Measurements from ENCODE around the gene CNKSR3. TPM values are rescaled to one million over a fixed set of nuclear protein-coding genes. Genes with fewer than 3 reads are reported as not detected.

Gene CNKSR3
- total and polyA plus RNA-seq, 2 experiments from 2014 or later: 1.9 to 5.7 TPM

DNA sequence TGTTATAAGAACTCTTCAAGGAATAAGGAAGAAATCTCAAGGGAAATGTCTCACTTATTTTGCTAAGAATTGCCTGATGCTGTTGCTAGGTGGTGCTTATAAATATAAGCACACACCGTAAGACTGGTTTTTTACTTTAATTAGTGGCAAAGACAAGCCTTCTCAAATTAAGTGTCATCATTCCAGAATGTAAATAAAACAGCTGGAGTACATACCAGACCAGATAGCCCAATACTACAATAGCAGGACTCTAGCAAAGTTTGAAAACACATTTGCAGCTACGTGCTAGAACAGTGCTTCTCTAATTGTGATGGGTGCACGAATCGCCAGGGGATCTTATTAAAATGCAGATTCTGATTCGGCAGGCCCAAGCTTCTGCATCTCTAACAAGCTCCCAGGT, 6.8 kb downstream of the CNKSR3 start:
- Mint-ChIP-seq H3K4me1 (peaks cover 45% of the 10 kb centered on the region), H3K36me3 (ENCODE audit: low read depth) (0 out of 3 replicates have a peak, but pooled peaks cover 9% of the 10 kb centered on the region), H3K27me3 (ENCODE audit: insufficient read depth, low read depth, poor library complexity) (peaks cover 25% of the 10 kb centered on the region), H3K4me3 (no peak overlapping the region), H3K27ac (no peak overlapping the region), H3K9me3 (no peaks in the 10 kb centered on the region; the same call in 2 of the 3 replicates)
- H4K20me1 ChIP-seq (replicated peaks; ENCODE audit: insufficient read depth): peaks cover 20% of the 10 kb centered on the region
- no peaks in the 10 kb centered on the region for H3K9me2 ChIP-seq (ENCODE audit: insufficient read depth)
- peaks cover 11% of the 10 kb centered on the region for H3K79me2 ChIP-seq (replicated peaks; ENCODE audit: insufficient read depth)
- peaks cover 29% of the 10 kb centered on the region for H3K4me1 ChIP-seq (ENCODE audit: insufficient read depth)
- ATAC-seq (peak; percentile 80), DNase-seq (ENCODE audit: low spot score) (peak; percentile 25)
- H2AFZ ChIP-seq: no peak overlapping the region
- H3K4me3 ChIP-seq: no peak overlapping the region
- no peaks in the 10 kb centered on the region; the same call in 1 of the 2 replicates for H3K36me3 ChIP-seq (ENCODE audit: insufficient read depth)
- peaks cover 62% of the 10 kb centered on the region for H3K27me3 ChIP-seq (ENCODE audit: insufficient read depth)
- 0 out of 2 replicates have a peak, but pooled peaks cover 1% of the 10 kb centered on the region for H3F3A ChIP-seq (replicated peaks; ENCODE audit: low read depth)
- TF ChIP-seq EZH2 (IDR thresholded peaks at IDR 0.05; ENCODE audit: low read depth, unreplicated experiment) (no peak), NANOG (IDR thresholded peaks at IDR 0.05; ENCODE audit: borderline replicate concordance) (0 out of 2 replicates have a peak, but pooled peaks have one; percentile 23)
- H3K27ac ChIP-seq (ENCODE audit: low read depth): no peak overlapping the region
- peak overlapping the region; percentile 6 for H3K4me2 ChIP-seq

- Mint-ChIP-seq H3K36me3 (ENCODE audit: low read depth) (0 out of 3 replicates have a peak, but pooled peaks cover 9% of the 10 kb centered on the region), H3K4me1 (peaks cover 41% of the 10 kb centered on the region), H3K27ac (no peak overlapping the region), H3K4me3 (no peak overlapping the region), H3K9me3 (no peaks in the 10 kb centered on the region; the same call in 2 of the 3 replicates), H3K27me3 (ENCODE audit: insufficient read depth, low read depth, poor library complexity) (peaks cover 18% of the 10 kb centered on the region)
- TF ChIP-seq EZH2 (IDR thresholded peaks at IDR 0.05; ENCODE audit: low read depth, unreplicated experiment): no peak
- Histone ChIP-seq H3K4me2 (no peak overlapping the region), H3K27ac (ENCODE audit: low read depth) (no peak overlapping the region), H3K9me2 (ENCODE audit: insufficient read depth) (no peaks in the 10 kb centered on the region), H3K27me3 (ENCODE audit: insufficient read depth) (peaks cover 51% of the 10 kb centered on the region), H3K36me3 (ENCODE audit: insufficient read depth) (no peaks in the 10 kb centered on the region), H3K4me1 (ENCODE audit: insufficient read depth) (peaks cover 26% of the 10 kb centered on the region), H3K79me2 (replicated peaks; ENCODE audit: insufficient read depth) (0 out of 2 replicates have a peak, but pooled peaks cover 8% of the 10 kb centered on the region), H3K4me3 (no peak overlapping the region), H2AFZ (no peak overlapping the region), H4K20me1 (replicated peaks; ENCODE audit: insufficient read depth) (peaks cover 14% of the 10 kb centered on the region), H3F3A (replicated peaks; ENCODE audit: low read depth) (no peaks in the 10 kb centered on the region)
- ATAC-seq (no peak), DNase-seq (ENCODE audit: low spot score) (no peak)
These were observed 7.9 kb downstream of the CNKSR3 start for GRCh38 chr6:154502553-154502952.

DNA sequence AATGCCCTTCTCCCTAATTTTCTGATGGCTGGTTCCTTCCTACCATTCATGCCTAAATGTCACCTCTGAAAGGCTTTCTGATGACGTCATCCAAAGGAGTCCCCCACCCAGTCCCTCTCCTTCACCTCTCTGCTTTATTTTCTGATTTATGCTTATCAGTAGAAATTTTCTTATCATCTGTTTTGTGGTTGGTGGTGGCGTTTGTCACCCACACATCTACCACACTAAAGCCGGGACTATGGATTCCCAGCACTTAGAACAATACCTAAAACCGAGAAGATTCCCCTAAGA, 9.0 kb downstream of the CNKSR3 start:
- peaks cover 26% of the 10 kb centered on the region for H3K4me1 ChIP-seq (ENCODE audit: insufficient read depth)
- no peak overlapping the region for H3K4me2 ChIP-seq
- peaks cover 40% of the 10 kb centered on the region for H3K27me3 ChIP-seq (ENCODE audit: insufficient read depth)
- H3F3A ChIP-seq (replicated peaks; ENCODE audit: low read depth): no peaks in the 10 kb centered on the region
- H3K36me3 ChIP-seq (ENCODE audit: insufficient read depth): no peaks in the 10 kb centered on the region
- Mint-ChIP-seq H3K4me3 (no peak overlapping the region), H3K27me3 (ENCODE audit: insufficient read depth, low read depth, poor library complexity) (peaks cover 15% of the 10 kb centered on the region), H3K36me3 (ENCODE audit: low read depth) (0 out of 3 replicates have a peak, but pooled peaks cover 4% of the 10 kb centered on the region), H3K27ac (no peak overlapping the region), H3K9me3 (no peaks in the 10 kb centered on the region; the same call in 2 of the 3 replicates), H3K4me1 (peaks cover 40% of the 10 kb centered on the region)
- DNase-seq (ENCODE audit: low spot score) (no peak), ATAC-seq (no peak)
- no peak overlapping the region for H3K27ac ChIP-seq (ENCODE audit: low read depth)
- 0 out of 2 replicates have a peak, but pooled peaks cover 8% of the 10 kb centered on the region for H3K79me2 ChIP-seq (replicated peaks; ENCODE audit: insufficient read depth)
- H3K9me2 ChIP-seq (ENCODE audit: insufficient read depth): no peaks in the 10 kb centered on the region
- H3K4me3 ChIP-seq: no peak overlapping the region
- H2AFZ ChIP-seq: no peak overlapping the region
- peaks cover 14% of the 10 kb centered on the region for H4K20me1 ChIP-seq (replicated peaks; ENCODE audit: insufficient read depth)
- TF ChIP-seq REST (IDR thresholded peaks at IDR 0.05; ENCODE audit: unreplicated experiment): no peak
- no peak for TF ChIP-seq EZH2phosphoT487 (IDR thresholded peaks at IDR 0.05; ENCODE audit: unreplicated experiment)
- no peak for TF ChIP-seq EZH2 (IDR thresholded peaks at IDR 0.05; ENCODE audit: low read depth, unreplicated experiment)
- TF ChIP-seq, protein P1, sequence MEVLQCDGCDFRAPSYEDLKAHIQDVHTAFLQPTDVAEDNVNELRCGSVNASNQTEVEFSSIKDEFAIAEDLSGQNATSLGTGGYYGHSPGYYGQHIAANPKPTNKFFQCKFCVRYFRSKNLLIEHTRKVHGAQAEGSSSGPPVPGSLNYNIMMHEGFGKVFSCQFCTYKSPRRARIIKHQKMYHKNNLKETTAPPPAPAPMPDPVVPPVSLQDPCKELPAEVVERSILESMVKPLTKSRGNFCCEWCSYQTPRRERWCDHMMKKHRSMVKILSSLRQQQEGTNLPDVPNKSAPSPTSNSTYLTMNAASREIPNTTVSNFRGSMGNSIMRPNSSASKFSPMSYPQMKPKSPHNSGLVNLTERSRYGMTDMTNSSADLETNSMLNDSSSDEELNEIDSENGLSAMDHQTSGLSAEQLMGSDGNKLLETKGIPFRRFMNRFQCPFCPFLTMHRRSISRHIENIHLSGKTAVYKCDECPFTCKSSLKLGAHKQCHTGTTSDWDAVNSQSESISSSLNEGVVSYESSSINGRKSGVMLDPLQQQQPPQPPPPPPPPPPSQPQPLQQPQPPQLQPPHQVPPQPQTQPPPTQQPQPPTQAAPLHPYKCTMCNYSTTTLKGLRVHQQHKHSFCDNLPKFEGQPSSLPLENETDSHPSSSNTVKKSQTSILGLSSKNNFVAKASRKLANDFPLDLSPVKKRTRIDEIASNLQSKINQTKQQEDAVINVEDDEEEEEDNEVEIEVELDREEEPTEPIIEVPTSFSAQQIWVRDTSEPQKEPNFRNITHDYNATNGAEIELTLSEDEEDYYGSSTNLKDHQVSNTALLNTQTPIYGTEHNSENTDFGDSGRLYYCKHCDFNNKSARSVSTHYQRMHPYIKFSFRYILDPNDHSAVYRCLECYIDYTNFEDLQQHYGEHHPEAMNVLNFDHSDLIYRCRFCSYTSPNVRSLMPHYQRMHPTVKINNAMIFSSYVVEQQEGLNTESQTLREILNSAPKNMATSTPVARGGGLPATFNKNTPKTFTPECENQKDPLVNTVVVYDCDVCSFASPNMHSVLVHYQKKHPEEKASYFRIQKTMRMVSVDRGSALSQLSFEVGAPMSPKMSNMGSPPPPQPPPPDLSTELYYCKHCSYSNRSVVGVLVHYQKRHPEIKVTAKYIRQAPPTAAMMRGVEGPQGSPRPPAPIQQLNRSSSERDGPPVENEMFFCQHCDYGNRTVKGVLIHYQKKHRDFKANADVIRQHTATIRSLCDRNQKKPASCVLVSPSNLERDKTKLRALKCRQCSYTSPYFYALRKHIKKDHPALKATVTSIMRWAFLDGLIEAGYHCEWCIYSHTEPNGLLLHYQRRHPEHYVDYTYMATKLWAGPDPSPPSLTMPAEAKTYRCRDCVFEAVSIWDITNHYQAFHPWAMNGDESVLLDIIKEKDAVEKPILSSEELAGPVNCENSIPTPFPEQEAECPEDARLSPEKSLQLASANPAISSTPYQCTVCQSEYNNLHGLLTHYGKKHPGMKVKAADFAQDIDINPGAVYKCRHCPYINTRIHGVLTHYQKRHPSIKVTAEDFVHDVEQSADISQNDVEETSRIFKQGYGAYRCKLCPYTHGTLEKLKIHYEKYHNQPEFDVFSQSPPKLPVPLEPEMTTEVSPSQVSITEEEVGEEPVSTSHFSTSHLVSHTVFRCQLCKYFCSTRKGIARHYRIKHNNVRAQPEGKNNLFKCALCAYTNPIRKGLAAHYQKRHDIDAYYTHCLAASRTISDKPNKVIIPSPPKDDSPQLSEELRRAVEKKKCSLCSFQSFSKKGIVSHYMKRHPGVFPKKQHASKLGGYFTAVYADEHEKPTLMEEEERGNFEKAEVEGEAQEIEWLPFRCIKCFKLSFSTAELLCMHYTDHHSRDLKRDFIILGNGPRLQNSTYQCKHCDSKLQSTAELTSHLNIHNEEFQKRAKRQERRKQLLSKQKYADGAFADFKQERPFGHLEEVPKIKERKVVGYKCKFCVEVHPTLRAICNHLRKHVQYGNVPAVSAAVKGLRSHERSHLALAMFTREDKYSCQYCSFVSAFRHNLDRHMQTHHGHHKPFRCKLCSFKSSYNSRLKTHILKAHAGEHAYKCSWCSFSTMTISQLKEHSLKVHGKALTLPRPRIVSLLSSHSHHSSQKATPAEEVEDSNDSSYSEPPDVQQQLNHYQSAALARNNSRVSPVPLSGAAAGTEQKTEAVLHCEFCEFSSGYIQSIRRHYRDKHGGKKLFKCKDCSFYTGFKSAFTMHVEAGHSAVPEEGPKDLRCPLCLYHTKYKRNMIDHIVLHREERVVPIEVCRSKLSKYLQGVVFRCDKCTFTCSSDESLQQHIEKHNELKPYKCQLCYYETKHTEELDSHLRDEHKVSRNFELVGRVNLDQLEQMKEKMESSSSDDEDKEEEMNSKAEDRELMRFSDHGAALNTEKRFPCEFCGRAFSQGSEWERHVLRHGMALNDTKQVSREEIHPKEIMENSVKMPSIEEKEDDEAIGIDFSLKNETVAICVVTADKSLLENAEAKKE (CRISPR knock-in tag; IDR thresholded peaks at IDR 0.05): no peak
- no peak for TF ChIP-seq ZNF114 (CRISPR knock-in tag; IDR thresholded peaks at IDR 0.05)

All from GM23338 (cell line).